GM19351 (cell line): ENCODE results near the gene POTEG.
"Not testable (repeated sequence)": the region's sequence is repeated elsewhere in the genome, so short reads cannot be mapped to it uniquely, and the experiment has no call there.

Source experiments
- ATAC-seq: cut with Tn5 transposase; IDR thresholded peaks from one replicate; pipeline ENCODE4 v1.9.1; 2021; ENCODE audit warnings: mild to moderate bottlenecking, moderate library complexity; ENCODE audit not compliant: unreplicated experiment

The POTEG gene

GRCh38 chr14:19434241-19434640 is at the start of gene POTEG:
TSS of gene POTEG (minus strand) at chr14:19434341. CDS start at chr14:19434289, 52 bp downstream.
- ATAC-seq, result not testable (repeated sequence)

DNA sequence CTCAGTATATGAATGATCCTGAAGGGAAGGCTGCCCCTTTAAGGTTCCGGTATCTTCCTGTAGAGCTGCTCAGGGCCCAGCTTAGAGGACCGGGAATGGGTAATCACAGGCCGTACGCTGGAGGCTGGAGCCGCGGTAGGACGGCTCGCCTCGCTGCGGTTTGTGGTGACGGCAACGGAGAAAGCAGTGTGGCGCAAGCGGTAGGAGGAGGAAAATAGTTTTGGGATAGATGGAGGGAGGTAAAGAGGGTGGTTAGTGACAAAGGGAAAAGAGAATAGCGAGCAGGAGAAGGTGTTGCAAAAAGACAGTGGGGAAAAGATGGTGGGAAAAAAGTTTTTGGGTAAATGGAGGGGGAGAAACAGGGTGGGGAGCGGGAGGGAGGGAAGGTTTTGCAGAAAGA is 48.0 kb upstream of the POTEG start:
- ATAC-seq, result not testable (repeated sequence)

GRCh38 chr14:19481421-19481820 is 47.3 kb upstream of the POTEG start:
- not testable (repeated sequence) for ATAC-seq

- ATAC-seq, result not testable (repeated sequence)
These were observed 46.4 kb upstream of the POTEG start for GRCh38 chr14:19480491-19480890.

DNA sequence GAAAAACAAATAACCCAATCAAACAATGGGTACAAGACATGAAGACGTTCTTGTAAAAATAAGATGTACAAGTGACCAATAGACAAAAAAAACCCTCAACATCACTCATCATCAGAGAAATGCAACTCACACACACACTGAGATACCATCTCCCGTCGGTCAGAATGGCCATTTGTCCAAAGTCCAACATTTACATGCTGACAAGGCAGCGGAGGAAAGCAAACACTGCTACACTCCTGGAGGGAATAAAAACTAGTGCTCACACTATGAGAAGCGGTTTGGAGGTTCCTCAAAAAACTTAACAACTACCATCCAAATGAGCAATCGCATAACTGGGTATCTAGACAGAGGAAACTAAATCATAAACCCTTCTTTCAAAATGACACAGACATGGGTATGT is 11.6 kb upstream of the POTEG start:
- not testable (repeated sequence) for ATAC-seq

- peak; percentile 28 for ATAC-seq
These were observed 5.7 kb upstream of the POTEG start for GRCh38 chr14:19439826-19440225.

- peak; percentile 68 for ATAC-seq
These were observed 5.1 kb upstream of the POTEG start for GRCh38 chr14:19439219-19439618.

DNA sequence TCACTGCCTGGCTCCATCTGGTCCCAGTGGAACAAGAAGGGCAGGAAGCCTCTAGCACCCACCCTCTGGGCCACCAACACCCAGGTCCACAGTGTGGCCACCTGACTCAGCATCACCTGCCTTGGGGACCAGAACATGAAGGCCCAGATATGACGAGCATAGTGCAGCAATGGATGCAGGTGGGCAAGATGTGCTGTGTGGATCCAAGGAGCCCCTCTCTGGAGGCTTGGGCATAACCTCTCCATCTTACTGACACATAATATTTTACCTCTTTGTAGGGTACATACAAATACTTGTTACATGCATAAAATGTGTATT is 2.9 kb upstream of the POTEG start:
- ATAC-seq, result not testable (repeated sequence)

- not testable (repeated sequence) for ATAC-seq
These were observed 2.4 kb upstream of the POTEG start for GRCh38 chr14:19436311-19437125.

GRCh38 chr14:19435852-19436251 is 1.7 kb upstream of the POTEG start:
- ATAC-seq, result not testable (repeated sequence)

DNA sequence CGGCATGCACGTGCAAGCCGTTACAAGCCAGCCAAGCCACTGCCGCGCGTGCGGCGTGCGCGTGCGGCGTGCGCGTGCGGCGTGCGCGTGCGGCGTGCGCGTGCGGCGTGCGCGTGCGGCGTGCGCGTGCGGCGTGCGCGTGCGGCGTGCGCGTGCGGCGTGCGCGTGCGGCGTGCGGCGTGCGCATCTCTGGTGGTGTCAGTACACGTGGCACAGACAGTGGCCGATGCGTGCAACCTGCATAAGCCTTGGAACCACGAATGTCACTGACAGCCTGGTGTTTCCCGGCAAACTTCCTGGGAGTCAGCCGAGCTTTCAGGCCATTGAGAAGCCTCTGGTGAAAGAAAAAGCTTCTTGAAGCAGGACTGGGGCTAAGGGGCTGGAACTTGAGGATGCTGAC is 750 bp upstream of the POTEG start:
- ATAC-seq, result not testable (repeated sequence)

DNA sequence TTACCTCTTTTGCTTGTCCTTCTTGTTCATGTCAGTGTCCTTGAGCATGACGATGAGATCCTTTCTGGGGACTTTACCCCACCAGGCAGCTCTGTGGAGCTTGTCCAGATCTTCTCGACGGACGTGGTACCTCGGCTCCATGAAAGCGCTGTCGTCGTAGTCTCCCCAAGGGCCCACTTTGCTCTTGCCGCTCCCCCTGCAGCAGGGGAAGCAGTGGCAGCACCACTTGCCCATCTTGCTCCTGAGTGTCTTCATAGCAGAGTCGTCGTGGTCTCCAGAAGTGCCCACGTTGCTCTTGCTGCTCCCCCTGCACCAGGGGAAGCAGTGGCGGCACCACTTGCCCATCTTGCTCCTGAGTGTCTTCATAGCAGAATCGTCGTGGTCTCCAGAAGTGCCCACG is 376 bp downstream of the POTEG start:
- not testable (repeated sequence) for ATAC-seq

DNA sequence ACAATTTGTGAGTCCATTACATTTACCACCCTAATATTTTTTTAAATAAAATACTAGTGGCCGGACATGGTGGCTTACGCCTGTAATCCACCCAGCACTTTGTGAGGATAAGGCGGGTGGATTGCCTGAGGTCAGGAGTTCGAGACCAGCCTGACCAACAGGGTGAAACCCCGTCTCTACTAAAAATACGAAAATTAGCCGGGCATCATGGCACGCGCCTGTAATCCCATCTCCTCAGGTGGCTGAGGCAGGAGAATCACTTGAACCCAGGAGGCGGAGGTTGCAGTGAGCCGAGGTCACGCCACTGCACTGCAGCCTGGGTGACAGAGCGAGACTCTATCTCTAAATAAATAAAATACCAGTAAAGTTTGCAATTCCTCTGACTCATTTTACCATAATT is 25.6 kb downstream of the POTEG start:
- not testable (repeated sequence) for ATAC-seq

DNA sequence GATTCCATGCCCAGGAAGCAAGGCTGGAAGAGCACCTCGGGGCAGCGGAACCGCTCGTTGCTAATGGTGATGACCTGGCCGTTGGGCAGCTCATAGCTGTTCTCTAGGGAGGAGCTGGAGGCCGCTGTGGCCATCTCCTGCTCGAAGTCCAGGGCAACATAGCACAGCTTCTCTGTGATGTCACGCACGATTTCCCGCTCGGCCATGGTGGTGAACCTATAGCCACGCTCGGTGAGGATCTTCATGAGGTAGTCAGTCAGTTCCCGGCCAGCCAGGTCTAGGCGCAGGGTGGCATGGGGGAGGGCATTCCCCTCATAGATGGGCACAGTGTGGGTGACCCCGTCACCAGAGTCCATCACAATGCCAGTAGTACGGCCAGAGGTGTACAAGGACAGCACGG is 32.0 kb downstream of the POTEG start:
- ATAC-seq, result not testable (repeated sequence)

- not testable (repeated sequence) for ATAC-seq
These were observed 39.4 kb downstream of the POTEG start for GRCh38 chr14:19394727-19395126.

GRCh38 chr14:19390230-19390629 is 43.9 kb downstream of the POTEG start:
- ATAC-seq, result not testable (repeated sequence)

DNA sequence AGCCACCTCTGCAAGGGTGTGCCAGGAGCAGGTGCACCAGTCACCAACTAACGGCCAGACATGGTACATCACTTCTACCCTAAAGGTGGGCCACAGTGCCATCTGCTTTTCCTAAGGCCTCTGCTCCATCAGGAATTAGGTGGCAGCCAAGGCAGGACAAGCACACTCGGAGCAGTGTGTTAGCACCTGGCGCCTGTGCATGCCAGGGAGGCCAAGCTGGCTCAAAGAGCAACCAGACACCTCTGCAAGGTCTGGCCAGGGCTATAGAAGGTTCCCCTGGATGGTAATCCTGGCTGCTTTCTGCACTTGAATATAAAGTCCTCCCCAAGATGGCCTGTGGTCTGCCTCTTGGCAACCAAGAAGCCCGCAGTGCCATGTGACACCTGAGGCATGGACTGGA is 45.4 kb downstream of the POTEG start:
- not testable (repeated sequence) for ATAC-seq

DNA sequence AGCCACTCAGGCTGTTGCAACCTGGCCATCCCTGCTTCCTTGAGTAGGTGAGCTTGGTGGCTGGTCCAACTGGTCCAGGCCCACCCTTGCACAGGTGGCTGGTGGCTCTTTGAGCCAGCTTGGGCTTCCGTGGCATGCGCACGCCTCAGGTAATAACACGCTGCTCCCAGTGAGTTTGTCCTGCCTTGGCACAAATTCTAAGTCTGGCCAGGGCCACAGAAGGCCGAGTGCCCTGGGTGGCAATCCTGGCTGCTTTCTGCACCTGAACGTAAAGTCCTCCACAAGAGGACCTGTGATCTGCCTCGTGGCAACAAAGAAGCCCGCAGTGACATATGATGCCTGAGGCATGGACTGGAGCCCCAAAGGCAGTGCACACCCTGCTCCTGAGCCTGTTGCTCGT is 47.1 kb downstream of the POTEG start:
- not testable (repeated sequence) for ATAC-seq

DNA sequence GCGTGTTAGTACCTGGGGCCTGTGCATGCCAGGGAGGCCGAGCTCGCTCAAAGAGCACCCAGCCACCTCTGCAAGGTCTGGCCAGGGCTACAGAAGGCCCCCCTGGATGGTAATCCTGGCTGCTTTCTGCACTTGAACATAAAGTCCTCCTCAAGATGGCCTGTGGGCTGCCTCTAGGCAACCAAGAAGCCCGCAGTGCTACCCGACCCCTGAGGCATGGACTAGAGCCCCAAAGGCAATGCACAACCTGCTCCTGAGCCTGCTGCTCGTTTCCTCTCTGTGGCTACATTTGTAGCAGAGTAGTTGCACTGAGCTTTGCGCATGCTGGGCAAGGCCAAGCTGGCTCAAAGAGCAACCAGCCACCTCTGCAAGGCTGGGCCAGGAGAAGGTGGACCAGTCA is 47.8 kb downstream of the POTEG start:
- ATAC-seq, result not testable (repeated sequence)

DNA sequence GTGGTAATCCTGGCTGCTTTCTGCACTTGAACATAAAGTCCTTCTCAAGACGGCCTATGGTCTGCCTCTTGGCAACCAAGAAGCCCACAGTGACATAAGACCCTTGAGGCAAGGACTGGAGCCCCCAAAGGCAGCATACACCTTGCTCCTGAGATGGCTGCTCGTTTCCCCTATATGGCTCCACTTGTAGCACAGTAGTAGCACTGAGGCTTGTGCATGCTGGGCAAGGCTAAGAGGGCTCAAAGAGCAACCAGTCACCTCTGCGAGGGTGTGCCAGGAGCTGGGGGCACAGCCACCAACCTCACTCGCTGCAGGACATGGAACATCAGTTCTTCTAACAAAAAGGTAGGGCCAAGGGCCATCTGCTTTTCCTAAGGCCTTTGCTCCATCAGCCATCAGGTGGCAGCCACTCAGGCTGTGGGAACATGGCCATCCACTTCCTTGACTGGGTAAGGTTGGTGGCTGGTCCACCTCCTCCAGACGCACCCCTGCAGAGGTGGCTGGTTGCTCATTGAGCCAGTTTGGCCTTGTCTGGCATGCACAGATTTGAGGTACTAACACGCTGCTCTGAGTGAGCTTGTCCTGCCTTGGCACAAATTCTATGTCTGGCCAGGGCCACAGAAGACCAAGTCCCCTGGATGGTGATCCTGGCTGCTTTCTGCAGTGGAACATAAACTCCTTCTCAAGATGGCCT is 49.9 kb downstream of the POTEG start:
- not testable (repeated sequence) for ATAC-seq

- ATAC-seq, result not testable (repeated sequence)
These were observed 51.0 kb downstream of the POTEG start for GRCh38 chr14:19383008-19383584.

DNA sequence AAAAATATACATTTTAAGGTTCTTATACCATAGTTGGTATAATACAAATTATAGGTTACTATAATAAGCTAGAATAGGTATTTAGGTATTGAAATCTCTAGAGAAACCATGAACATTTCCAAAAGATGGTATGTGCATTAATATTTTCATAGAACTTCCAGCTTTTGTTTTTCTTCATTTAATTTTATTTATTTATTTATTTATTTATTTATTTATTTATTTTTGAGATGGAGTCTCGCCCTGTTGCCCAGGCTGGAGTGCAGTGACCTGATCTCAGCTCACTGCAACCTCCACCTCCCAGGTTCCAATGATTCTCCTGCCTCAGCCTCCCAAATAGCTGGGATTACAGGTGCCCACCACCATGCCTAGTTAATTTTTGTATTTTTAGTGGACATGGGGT is 54.0 kb downstream of the POTEG start:
- not testable (repeated sequence) for ATAC-seq
